HG02973 (cell line): ENCODE measurements around the gene MLST8.
"Not testable (repeated sequence)": the region's sequence is repeated elsewhere in the genome, so short reads cannot be mapped to it uniquely, and the experiment has no call there.

Source experiments
- ATAC-seq: cut with Tn5 transposase; IDR thresholded peaks from one replicate; pipeline ENCODE4 v1.9.1; 2021; ENCODE audit warnings: moderate library complexity; ENCODE audit not compliant: unreplicated experiment

MLST8 gene

GRCh38 chr16:2190002-2190658 is 15.1 kb upstream of the MLST8 start:
- ATAC-seq = no peak

GRCh38 chr16:2190659-2191445 is 14.4 kb upstream of the MLST8 start:
- no peak for ATAC-seq

GRCh38 chr16:2191446-2191706 is 13.9 kb upstream of the MLST8 start:
- ATAC-seq = no peak

GRCh38 chr16:2194166-2194834 is 11.0 kb upstream of the MLST8 start:
- no peak for ATAC-seq

- ATAC-seq = no peak
Measured at GRCh38 chr16:2194852-2195321, 10.4 kb upstream of the MLST8 start.

GRCh38 chr16:2195322-2196161 is 9.7 kb upstream of the MLST8 start:
- ATAC-seq = no peak

- ATAC-seq = no peak
Measured at GRCh38 chr16:2196162-2196980, 8.9 kb upstream of the MLST8 start, which contains the start of gene CASKIN1. TSS of gene CASKIN1 (minus strand) at chr16:2196605. CDS start at chr16:2196432, 173 bp downstream.

GRCh38 chr16:2196981-2197511 is 8.2 kb upstream of the MLST8 start:
- ATAC-seq = no peak

- ATAC-seq = no peak
Measured at GRCh38 chr16:2197765-2198164, 7.5 kb upstream of the MLST8 start.

- no peak for ATAC-seq
Measured at GRCh38 chr16:2198283-2198682, 7.0 kb upstream of the MLST8 start.

- ATAC-seq = no peak
Measured at GRCh38 chr16:2199095-2199494, 6.2 kb upstream of the MLST8 start.

- ATAC-seq = no peak
Measured at GRCh38 chr16:2199621-2200139, 5.6 kb upstream of the MLST8 start.

- ATAC-seq = no peak
Measured at GRCh38 chr16:2200313-2200712, 4.9 kb upstream of the MLST8 start.

- ATAC-seq = not testable (repeated sequence)
Measured at GRCh38 chr16:2203119-2203688, 2.0 kb upstream of the MLST8 start.

- ATAC-seq = no peak
Measured at GRCh38 chr16:2204416-2205103, 694 bp upstream of the MLST8 start.

GRCh38 chr16:2205967-2206313 is 686 bp downstream of the MLST8 start:
- peak; percentile 20 for ATAC-seq

GRCh38 chr16:2206420-2206779 is 1.1 kb downstream of the MLST8 start:
- ATAC-seq = no peak

GRCh38 chr16:2206780-2207433 is 1.7 kb downstream of the MLST8 start:
- ATAC-seq = no peak
